Measurements from ENCODE around the gene PLG. TPM values are rescaled to one million over a fixed set of nuclear protein-coding genes. Genes with fewer than 3 reads are reported as not detected.
"Not testable (repeated sequence)": the region's sequence is repeated elsewhere in the genome, so short reads cannot be mapped to it uniquely, and the experiment has no call there.

PLG gene
- total RNA-seq, 1 experiment from 2014 or later, result not detected

GRCh38 chr6:160662429-160662828, 39.6 kb upstream of the PLG start:
- Histone ChIP-seq H3K27ac (no peak overlapping the region), H3K4me3 (no peak overlapping the region), H3K9me2 (ENCODE audit: insufficient read depth) (no peaks in the 10 kb centered on the region), H4K20me1 (ENCODE audit: insufficient read depth) (no peaks in the 10 kb centered on the region), H3K79me2 (ENCODE audit: low read depth) (no peaks in the 10 kb centered on the region), H3K27me3 (ENCODE audit: insufficient read depth, low read depth) (no peaks in the 10 kb centered on the region), H3K36me3 (ENCODE audit: low read depth) (no peaks in the 10 kb centered on the region), H2AFZ (no peak overlapping the region), H3K4me1 (replicated peaks; ENCODE audit: insufficient read depth) (no peaks in the 10 kb centered on the region), H3K9me3 (ENCODE audit: insufficient read depth, low read depth) (no peaks in the 10 kb centered on the region), H3K4me2 (no peak overlapping the region), H3F3A (ENCODE audit: insufficient read depth, low read depth) (no peaks in the 10 kb centered on the region)
- DNase-seq, result no peak
- no TSS peak for BruUV-seq (replicated peaks)
- TF ChIP-seq, protein P1, sequence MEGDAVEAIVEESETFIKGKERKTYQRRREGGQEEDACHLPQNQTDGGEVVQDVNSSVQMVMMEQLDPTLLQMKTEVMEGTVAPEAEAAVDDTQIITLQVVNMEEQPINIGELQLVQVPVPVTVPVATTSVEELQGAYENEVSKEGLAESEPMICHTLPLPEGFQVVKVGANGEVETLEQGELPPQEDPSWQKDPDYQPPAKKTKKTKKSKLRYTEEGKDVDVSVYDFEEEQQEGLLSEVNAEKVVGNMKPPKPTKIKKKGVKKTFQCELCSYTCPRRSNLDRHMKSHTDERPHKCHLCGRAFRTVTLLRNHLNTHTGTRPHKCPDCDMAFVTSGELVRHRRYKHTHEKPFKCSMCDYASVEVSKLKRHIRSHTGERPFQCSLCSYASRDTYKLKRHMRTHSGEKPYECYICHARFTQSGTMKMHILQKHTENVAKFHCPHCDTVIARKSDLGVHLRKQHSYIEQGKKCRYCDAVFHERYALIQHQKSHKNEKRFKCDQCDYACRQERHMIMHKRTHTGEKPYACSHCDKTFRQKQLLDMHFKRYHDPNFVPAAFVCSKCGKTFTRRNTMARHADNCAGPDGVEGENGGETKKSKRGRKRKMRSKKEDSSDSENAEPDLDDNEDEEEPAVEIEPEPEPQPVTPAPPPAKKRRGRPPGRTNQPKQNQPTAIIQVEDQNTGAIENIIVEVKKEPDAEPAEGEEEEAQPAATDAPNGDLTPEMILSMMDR (conservative IDR thresholded peaks at IDR 0.05), result no peak
- TF ChIP-seq EZH2 (IDR thresholded peaks at IDR 0.05; ENCODE audit: low read depth), result no peak
- intact Hi-C loops (cut with micrococcal nuclease; ENCODE audit: unreplicated experiment), result no loop called here
- POLR2A ChIA-PET (ENCODE audit: unreplicated experiment), result no interaction called here
- CTCF ChIA-PET, result no interaction called here

DNA sequence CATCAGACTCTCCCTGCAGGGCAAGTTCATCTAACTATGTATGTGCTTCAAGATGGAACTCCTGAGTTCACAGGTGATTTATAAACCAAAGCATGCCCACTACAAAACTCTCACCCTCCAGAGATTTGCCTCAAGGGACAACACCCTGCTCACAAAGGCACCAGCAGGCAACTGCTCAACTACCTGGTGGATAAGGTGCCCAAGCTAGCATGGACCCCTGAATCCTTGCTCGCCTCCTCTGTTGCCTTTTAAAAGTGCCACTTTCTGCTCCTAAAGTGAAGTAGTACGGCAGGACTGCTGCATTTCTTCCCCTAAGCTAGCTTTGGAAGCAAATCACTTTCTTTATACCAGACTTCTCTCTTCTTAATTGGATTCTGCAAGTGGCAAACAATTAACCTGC, 39.2 kb upstream of the PLG start:
- Histone ChIP-seq H3K79me2 (ENCODE audit: low read depth) (no peaks in the 10 kb centered on the region), H3K4me1 (replicated peaks; ENCODE audit: insufficient read depth) (no peaks in the 10 kb centered on the region), H3K27ac (no peak overlapping the region), H3K9me3 (ENCODE audit: insufficient read depth, low read depth) (no peaks in the 10 kb centered on the region), H4K20me1 (ENCODE audit: insufficient read depth) (no peaks in the 10 kb centered on the region), H3K9me2 (ENCODE audit: insufficient read depth) (no peaks in the 10 kb centered on the region), H3K27me3 (ENCODE audit: insufficient read depth, low read depth) (no peaks in the 10 kb centered on the region), H3K36me3 (ENCODE audit: low read depth) (no peaks in the 10 kb centered on the region), H3F3A (ENCODE audit: insufficient read depth, low read depth) (no peaks in the 10 kb centered on the region), H3K4me3 (no peak overlapping the region), H3K4me2 (no peak overlapping the region), H2AFZ (no peak overlapping the region)
- no peak for DNase-seq
- no TSS peak for BruUV-seq (replicated peaks)
- POLR2A ChIA-PET (ENCODE audit: unreplicated experiment), result no interaction called here
- CTCF ChIA-PET, result no interaction called here
- no peak for TF ChIP-seq EZH2 (IDR thresholded peaks at IDR 0.05; ENCODE audit: low read depth)
- TF ChIP-seq, protein P1 (conservative IDR thresholded peaks at IDR 0.05), result no peak
- intact Hi-C loops (cut with micrococcal nuclease; ENCODE audit: unreplicated experiment), result no loop called here

DNA sequence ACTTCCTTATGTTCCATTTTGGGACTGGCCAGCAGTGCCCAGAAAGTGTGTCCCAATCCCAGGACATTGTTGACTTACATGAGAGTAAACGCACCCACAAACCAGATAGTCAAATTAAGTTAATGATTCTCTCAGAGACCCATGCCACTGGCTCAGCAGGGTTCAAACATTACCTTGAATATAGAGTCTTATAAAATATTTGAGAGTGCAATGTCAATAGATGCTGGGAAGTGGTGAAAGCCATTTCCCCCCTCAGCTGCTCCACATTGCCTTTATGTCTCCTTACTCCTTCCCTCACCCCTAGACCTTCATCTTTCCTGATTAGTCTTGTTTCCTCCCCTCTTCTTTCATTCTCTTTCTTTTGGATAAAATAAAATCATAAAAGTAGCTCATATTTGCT, 37.8 kb upstream of the PLG start, which contains the start of gene LPA:
Gene LPA (minus strand): TSS at position 78 of the 400 bp plus-strand sequence. CDS start 61 bp downstream, at position 17.
- H3K4me2 ChIP-seq; H3K4me1 ChIP-seq (replicated peaks; ENCODE audit: insufficient read depth); H3F3A ChIP-seq (ENCODE audit: insufficient read depth, low read depth); H3K27me3 ChIP-seq (ENCODE audit: insufficient read depth, low read depth); H3K9me3 ChIP-seq (ENCODE audit: insufficient read depth, low read depth); H2AFZ ChIP-seq; BruUV-seq (replicated peaks); H4K20me1 ChIP-seq (ENCODE audit: insufficient read depth); H3K79me2 ChIP-seq (ENCODE audit: low read depth); H3K4me3 ChIP-seq; DNase-seq; H3K9me2 ChIP-seq (ENCODE audit: insufficient read depth); CTCF ChIA-PET; H3K36me3 ChIP-seq (ENCODE audit: low read depth); H3K27ac ChIP-seq; intact Hi-C loops (cut with micrococcal nuclease; ENCODE audit: unreplicated experiment); POLR2A ChIA-PET (ENCODE audit: unreplicated experiment): not testable (repeated sequence)

Measured in PC-9 (cell line).